ENCODE measurements around the gene MPIG6B.

DNA sequence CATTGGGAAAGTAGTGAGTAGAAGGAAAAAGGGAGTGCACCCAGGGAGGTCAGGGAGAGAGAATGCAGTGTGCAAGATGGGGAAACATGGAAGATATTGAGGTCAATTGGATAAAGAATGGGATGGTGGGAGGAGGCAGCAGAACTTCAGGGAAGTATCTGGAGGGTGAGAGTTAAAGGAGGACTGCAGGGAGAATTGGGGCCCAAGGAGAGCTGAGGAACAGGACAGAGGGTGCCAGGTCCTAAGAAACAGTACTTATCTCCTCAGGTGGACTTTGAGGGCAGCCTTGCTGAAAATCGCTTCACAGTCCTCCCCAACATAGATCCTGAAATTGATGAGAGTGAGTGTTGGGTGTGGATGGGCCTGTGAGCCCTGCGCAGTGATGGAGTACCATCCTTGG, 35.1 kb downstream of the MPIG6B start:
- no peak for TF ChIP-seq EZH2phosphoT487 (IDR thresholded peaks at IDR 0.05; ENCODE audit: insufficient read depth, low read depth)
- no peak for TF ChIP-seq EZH2 (IDR thresholded peaks at IDR 0.05; ENCODE audit: insufficient read depth, poor library complexity, severe bottlenecking)

Data from GM23248 (cell line).